Endothelial cell (in vitro differentiated cells): ENCODE data around the gene TMEM151B. TPM values are rescaled to one million over a fixed set of nuclear protein-coding genes. Genes with fewer than 3 reads are reported as not detected.

Experiments
- DNase-seq: peaks from one replicate; pipeline ENCODE4 v3.0.0; 2021; ENCODE audit warnings: low spot score
- H3K27ac Mint-ChIP-seq: one replicate; pipeline ENCODE4 v1.8.0; 2021; ENCODE audit warnings: mixed read lengths, inconsistent platforms; ENCODE audit not compliant: unreplicated experiment
- H3K27me3 Mint-ChIP-seq: one replicate; pipeline ENCODE4 v1.8.0; 2021; ENCODE audit warnings: mild to moderate bottlenecking, moderate library complexity, mixed read lengths, inconsistent platforms; ENCODE audit not compliant: unreplicated experiment
- H3K36me3 Mint-ChIP-seq: one replicate; pipeline ENCODE4 v1.8.0; 2021; ENCODE audit warnings: mild to moderate bottlenecking, low read depth, mixed read lengths, inconsistent platforms; ENCODE audit not compliant: unreplicated experiment
- H3K4me1 Mint-ChIP-seq: one replicate; pipeline ENCODE4 v1.8.0; 2021; ENCODE audit warnings: mild to moderate bottlenecking, mixed read lengths, inconsistent platforms; ENCODE audit not compliant: unreplicated experiment
- H3K4me3 Mint-ChIP-seq: one replicate; pipeline ENCODE4 v1.8.0; 2021; ENCODE audit warnings: mild to moderate bottlenecking, mixed read lengths, inconsistent platforms; ENCODE audit not compliant: unreplicated experiment
- H3K9me3 Mint-ChIP-seq: one replicate; pipeline ENCODE4 v1.8.0; 2021; ENCODE audit warnings: mixed read lengths, inconsistent platforms; ENCODE audit not compliant: unreplicated experiment
- total RNA-seq: library from RNA; stranded (reverse); fragmentation: NEBNext Ultra II Directional; extraction: Animal tissue kit (Norgen Biotek cat#: 25700); gene quantifications from one replicate; pipeline ENCODE4 v1.2.1, GENCODE V29; 2021; ENCODE audit not compliant: unreplicated experiment
- TF ChIP-seq, protein P1 (sequence below): fragments of 200-600 bp; sonication (generic); IDR thresholded peaks from one replicate; pipeline ENCODE4 v1.5.0; 2021; ENCODE audit warnings: antibody characterized with exemption; ENCODE audit not compliant: unreplicated experiment

TMEM151B gene
- total RNA-seq, 1 donor from 2014 or later, result 0.28 TPM

DNA sequence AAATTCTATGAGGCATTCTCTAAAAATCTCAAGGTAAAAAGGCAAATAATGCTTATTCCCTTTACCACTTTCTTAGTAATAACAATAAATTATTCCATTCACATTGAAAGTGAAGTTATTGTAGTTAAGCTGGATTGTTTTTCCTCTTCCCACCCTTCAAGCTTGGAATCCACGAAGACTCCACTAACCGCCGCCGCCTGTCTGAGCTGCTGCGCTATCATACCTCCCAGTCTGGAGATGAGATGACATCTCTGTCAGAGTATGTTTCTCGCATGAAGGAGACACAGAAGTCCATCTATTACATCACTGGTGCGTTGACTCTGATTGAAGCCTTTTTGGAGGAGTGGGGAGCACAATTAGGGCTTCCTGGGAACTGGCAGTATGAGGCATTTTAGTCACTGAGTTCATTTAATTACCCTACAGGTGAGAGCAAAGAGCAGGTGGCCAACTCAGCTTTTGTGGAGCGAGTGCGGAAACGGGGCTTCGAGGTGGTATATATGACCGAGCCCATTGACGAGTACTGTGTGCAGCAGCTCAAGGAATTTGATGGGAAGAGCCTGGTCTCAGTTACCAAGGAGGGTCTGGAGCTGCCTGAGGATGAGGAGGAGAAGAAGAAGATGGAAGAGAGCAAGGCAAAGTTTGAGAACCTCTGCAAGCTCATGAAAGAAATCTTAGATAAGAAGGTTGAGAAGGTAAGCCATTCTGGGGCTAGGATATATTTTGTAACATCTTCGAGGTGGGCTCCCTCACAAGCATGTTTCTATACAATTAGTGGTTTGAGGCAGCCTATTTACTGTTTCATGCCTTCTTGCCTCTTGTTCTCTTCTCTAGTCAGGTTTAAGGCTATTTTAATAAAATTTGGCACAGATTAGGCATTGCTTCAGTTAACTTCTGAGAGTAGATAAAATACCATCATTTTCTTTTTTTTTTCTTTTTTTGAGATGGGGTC is 18.4 kb upstream of the TMEM151B start:
- no peak overlapping the region for H3K27ac Mint-ChIP-seq
- peaks cover 80% of the 10 kb centered on the region for H3K36me3 Mint-ChIP-seq
- peaks cover 52% of the 10 kb centered on the region for H3K4me1 Mint-ChIP-seq
- TF ChIP-seq, protein P1, sequence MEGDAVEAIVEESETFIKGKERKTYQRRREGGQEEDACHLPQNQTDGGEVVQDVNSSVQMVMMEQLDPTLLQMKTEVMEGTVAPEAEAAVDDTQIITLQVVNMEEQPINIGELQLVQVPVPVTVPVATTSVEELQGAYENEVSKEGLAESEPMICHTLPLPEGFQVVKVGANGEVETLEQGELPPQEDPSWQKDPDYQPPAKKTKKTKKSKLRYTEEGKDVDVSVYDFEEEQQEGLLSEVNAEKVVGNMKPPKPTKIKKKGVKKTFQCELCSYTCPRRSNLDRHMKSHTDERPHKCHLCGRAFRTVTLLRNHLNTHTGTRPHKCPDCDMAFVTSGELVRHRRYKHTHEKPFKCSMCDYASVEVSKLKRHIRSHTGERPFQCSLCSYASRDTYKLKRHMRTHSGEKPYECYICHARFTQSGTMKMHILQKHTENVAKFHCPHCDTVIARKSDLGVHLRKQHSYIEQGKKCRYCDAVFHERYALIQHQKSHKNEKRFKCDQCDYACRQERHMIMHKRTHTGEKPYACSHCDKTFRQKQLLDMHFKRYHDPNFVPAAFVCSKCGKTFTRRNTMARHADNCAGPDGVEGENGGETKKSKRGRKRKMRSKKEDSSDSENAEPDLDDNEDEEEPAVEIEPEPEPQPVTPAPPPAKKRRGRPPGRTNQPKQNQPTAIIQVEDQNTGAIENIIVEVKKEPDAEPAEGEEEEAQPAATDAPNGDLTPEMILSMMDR, result no peak
- H3K27me3 Mint-ChIP-seq, result peaks cover 14% of the 10 kb centered on the region
- no peak for DNase-seq
- H3K4me3 Mint-ChIP-seq, result peak overlapping the region; percentile 52
- H3K9me3 Mint-ChIP-seq, result no peaks in the 10 kb centered on the region

DNA sequence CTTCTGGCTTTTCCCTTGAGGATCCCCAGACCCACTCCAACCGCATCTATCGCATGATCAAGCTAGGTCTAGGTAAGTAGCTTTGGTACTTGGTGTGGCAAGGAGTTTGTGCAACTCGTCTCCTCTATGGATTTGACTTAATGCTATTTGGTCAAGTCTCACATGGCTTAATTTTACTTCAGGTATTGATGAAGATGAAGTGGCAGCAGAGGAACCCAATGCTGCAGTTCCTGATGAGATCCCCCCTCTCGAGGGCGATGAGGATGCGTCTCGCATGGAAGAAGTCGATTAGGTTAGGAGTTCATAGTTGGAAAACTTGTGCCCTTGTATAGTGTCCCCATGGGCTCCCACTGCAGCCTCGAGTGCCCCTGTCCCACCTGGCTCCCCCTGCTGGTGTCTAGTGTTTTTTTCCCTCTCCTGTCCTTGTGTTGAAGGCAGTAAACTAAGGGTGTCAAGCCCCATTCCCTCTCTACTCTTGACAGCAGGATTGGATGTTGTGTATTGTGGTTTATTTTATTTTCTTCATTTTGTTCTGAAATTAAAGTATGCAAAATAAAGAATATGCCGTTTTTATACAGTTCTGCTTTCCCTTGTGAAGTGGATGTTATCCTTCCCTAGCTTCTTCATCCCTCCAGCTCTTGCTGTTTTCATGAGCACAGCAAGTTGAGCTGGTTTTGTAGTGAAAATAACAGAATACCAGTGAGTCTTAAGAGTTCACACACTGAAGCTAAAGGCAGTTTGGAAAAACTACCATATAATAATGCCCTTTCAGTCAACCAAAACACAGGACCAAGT is 16.7 kb upstream of the TMEM151B start:
- peaks cover 76% of the 10 kb centered on the region for H3K36me3 Mint-ChIP-seq
- peak; percentile 73 for DNase-seq
- TF ChIP-seq, protein P1, result no peak
- H3K9me3 Mint-ChIP-seq, result no peaks in the 10 kb centered on the region
- peak overlapping the region; percentile 77 for H3K4me3 Mint-ChIP-seq
- peaks cover 51% of the 10 kb centered on the region for H3K4me1 Mint-ChIP-seq
- peak overlapping the region; percentile 16 for H3K27ac Mint-ChIP-seq
- H3K27me3 Mint-ChIP-seq, result peaks cover 14% of the 10 kb centered on the region

- Mint-ChIP-seq H3K4me3 (peak overlapping the region; percentile 70), H3K27ac (peak overlapping the region; percentile 20), H3K27me3 (peaks cover 14% of the 10 kb centered on the region), H3K36me3 (peaks cover 70% of the 10 kb centered on the region), H3K4me1 (peaks cover 44% of the 10 kb centered on the region), H3K9me3 (no peaks in the 10 kb centered on the region)
- DNase-seq, result no peak
- TF ChIP-seq, protein P1, result no peak
Observed at GRCh38 chr6:44254191-44255104, 15.8 kb upstream of the TMEM151B start.

DNA sequence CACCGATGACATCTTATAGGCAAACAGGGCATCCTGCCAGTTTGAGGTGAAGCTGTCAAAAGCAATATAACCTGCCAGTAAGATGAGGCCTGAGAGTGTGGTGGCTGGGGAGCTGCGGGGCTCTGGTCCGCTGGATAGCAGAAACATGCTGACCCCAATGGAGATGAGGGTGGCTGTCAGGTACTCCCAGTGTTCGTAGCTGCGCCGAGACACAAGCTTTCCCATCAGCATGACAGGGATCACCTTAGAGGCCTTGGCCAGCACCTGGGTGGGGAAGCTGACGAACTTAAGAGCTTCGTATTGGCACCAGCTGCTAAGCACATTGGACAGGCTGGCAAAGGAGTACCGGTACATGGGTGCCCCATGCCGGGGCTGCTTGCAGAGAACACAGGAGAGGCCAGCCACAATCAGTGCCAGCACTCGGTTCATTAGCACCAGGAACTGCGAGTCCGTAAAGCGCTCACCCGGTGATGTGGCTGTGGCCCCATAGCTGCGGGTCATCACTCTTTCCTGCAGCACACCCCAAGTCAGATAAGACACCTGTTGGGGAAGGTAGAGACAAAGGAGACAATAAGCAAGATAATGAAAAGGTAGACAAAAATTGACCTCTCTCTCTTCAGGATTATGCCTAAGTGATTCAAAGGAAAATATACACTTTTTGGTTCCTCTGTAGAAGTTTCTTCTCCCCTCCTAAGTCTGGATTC is 15.0 kb upstream of the TMEM151B start:
- no peaks in the 10 kb centered on the region for H3K9me3 Mint-ChIP-seq
- peaks cover 62% of the 10 kb centered on the region for H3K36me3 Mint-ChIP-seq
- TF ChIP-seq, protein P1, result no peak
- H3K27ac Mint-ChIP-seq, result no peak overlapping the region
- peaks cover 36% of the 10 kb centered on the region for H3K4me1 Mint-ChIP-seq
- H3K27me3 Mint-ChIP-seq, result peaks cover 14% of the 10 kb centered on the region
- H3K4me3 Mint-ChIP-seq, result peak overlapping the region; percentile 92
- DNase-seq, result no peak
